Omental fat pad (tissue), 4 donors: Measurements from ENCODE around the gene CNNM3. TPM values are rescaled to one million over a fixed set of nuclear protein-coding genes. Genes with fewer than 3 reads are reported as not detected.
"Not testable (repeated sequence)": the region's sequence is repeated elsewhere in the genome, so short reads cannot be mapped to it uniquely, and the experiment has no call there.

Experiments used
- ATAC-seq: fragments of 150-250 bp; one replicate; pipeline ENCODE4 v1.9.1; 2016; ENCODE audit warnings: mild to moderate bottlenecking, moderate library complexity; ENCODE audit not compliant: low FRiP score
- DNase-seq: peaks from one replicate; pipeline ENCODE4 v3.0.0-alpha.2; 2019; ENCODE audit warnings: low spot score
- CTCF ChIP-seq, 3 donors: fragments of 450-650 bp; IDR thresholded peaks; one replicate each; pipeline ENCODE4 v1.5.1; 2016 to 2017; ENCODE audit warnings: antibody characterized with exemption in 3 of 3, mild to moderate bottlenecking in 3 of 3, moderate library complexity in 2 of 3
- total RNA-seq, 4 donors: library from RNA; depleted of rRNA; stranded (reverse); fragments of >200 nt; gene quantifications; one replicate each; pipeline ENCODE4 v1.1.0, GENCODE V29; 2016

CNNM3 gene
- total RNA-seq, 4 donors from 2014 or later = 5.9 to 11.0 (median 9.5) TPM

GRCh38 chr2:96859681-96860064, 43.6 kb downstream of the CNNM3 start:
- no peak for DNase-seq
- TF ChIP-seq CTCF (IDR thresholded peaks at IDR 0.05) = no peak
- ATAC-seq = no peak

- no peak for TF ChIP-seq CTCF (IDR thresholded peaks at IDR 0.05)
- ATAC-seq (no peak), DNase-seq (no peak)
These were observed 44.3 kb downstream of the CNNM3 start for GRCh38 chr2:96860065-96861029.

- TF ChIP-seq CTCF (IDR thresholded peaks at IDR 0.05) = no peak
- ATAC-seq (no peak), DNase-seq (no peak)
These were observed 45.0 kb downstream of the CNNM3 start for GRCh38 chr2:96861074-96861473.

GRCh38 chr2:96863056-96863455, 47.0 kb downstream of the CNNM3 start:
- DNase-seq, ATAC-seq: not testable (repeated sequence)

GRCh38 chr2:96863575-96864342, 47.7 kb downstream of the CNNM3 start:
- DNase-seq (no peak), ATAC-seq (no peak)
- no peak for TF ChIP-seq CTCF (IDR thresholded peaks at IDR 0.05)

- no peak for TF ChIP-seq CTCF (IDR thresholded peaks at IDR 0.05)
- no peak for ATAC-seq
- DNase-seq = no peak
These were observed 48.4 kb downstream of the CNNM3 start for GRCh38 chr2:96864343-96865091.

- no peak for ATAC-seq
- no peak for TF ChIP-seq CTCF (IDR thresholded peaks at IDR 0.05)
- no peak for DNase-seq
These were observed 49.6 kb downstream of the CNNM3 start for GRCh38 chr2:96865654-96866053.
